ACHN (cell line): ENCODE results near the gene TTC17.
"Not testable (repeated sequence)": the region's sequence is repeated elsewhere in the genome, so short reads cannot be mapped to it uniquely, and the experiment has no call there.

ENCODE experiments used
- DNase-seq: peaks from one replicate; pipeline ENCODE4 v3.0.0-alpha.2; 2015
- in situ Hi-C: cut with HindIII; loops from 2 replicates; pipeline ENCODE4 v1.10.0; 2017; ENCODE audit warnings: low sequenced_read_pairs, low pct_ligation_motif_present, low pct_unique_long_range_greater_than_20kb

The TTC17 gene

GRCh38 chr11:43378897-43379296, 20.2 kb downstream of the TTC17 start:
- in situ Hi-C loops: no loop called here
- DNase-seq: no peak

- in situ Hi-C loops: no loop called here
- DNase-seq: no peak
These were observed 23.1 kb downstream of the TTC17 start for GRCh38 chr11:43381802-43382201.

- in situ Hi-C loops: no loop called here
- DNase-seq: no peak
These were observed 23.9 kb downstream of the TTC17 start for GRCh38 chr11:43382614-43383013.

GRCh38 chr11:43384393-43384792, 25.7 kb downstream of the TTC17 start:
- in situ Hi-C loops: no loop called here

GRCh38 chr11:43392713-43393112, 34.0 kb downstream of the TTC17 start:
- no peak for DNase-seq
- in situ Hi-C loops: no loop called here

More at GRCh38 chr11:43384393-43384792, 25.7 kb downstream of the TTC17 start:
- no peak for DNase-seq

GRCh38 chr11:43393765-43394355, 35.1 kb downstream of the TTC17 start:
- in situ Hi-C loops: no loop called here
- no peak for DNase-seq

GRCh38 chr11:43396617-43397016, 37.9 kb downstream of the TTC17 start:
- no peak for DNase-seq
- in situ Hi-C loops: no loop called here

- in situ Hi-C loops: no loop called here
- no peak for DNase-seq
These were observed 38.5 kb downstream of the TTC17 start for GRCh38 chr11:43397251-43397650.

- in situ Hi-C loops: no loop called here
- DNase-seq: no peak
These were observed 41.4 kb downstream of the TTC17 start for GRCh38 chr11:43399983-43400630.

- DNase-seq: no peak
- in situ Hi-C loops: no loop called here
These were observed 42.5 kb downstream of the TTC17 start for GRCh38 chr11:43401252-43401651.

GRCh38 chr11:43401811-43402210, 43.1 kb downstream of the TTC17 start:
- in situ Hi-C loops, DNase-seq: not testable (repeated sequence)

GRCh38 chr11:43403357-43404231, 44.9 kb downstream of the TTC17 start:
- in situ Hi-C loops: no loop called here
- DNase-seq: no peak

GRCh38 chr11:43404406-43404805, 45.7 kb downstream of the TTC17 start:
- no peak for DNase-seq
- in situ Hi-C loops: no loop called here

- in situ Hi-C loops: no loop called here
These were observed 46.2 kb downstream of the TTC17 start for GRCh38 chr11:43404836-43405479.

GRCh38 chr11:43408277-43408676, 49.6 kb downstream of the TTC17 start:
- DNase-seq: no peak
- in situ Hi-C loops: no loop called here

More at GRCh38 chr11:43404836-43405479, 46.2 kb downstream of the TTC17 start:
- DNase-seq: no peak

GRCh38 chr11:43410394-43410793, 51.7 kb downstream of the TTC17 start:
- in situ Hi-C loops: no loop called here
- DNase-seq: no peak

GRCh38 chr11:43418197-43418596, 59.5 kb downstream of the TTC17 start:
- DNase-seq: no peak

GRCh38 chr11:43419460-43419859, 60.7 kb downstream of the TTC17 start:
- in situ Hi-C loops: no loop called here
- DNase-seq: peak; percentile 40

More at GRCh38 chr11:43418197-43418596, 59.5 kb downstream of the TTC17 start:
- in situ Hi-C loops: no loop called here

GRCh38 chr11:43427971-43428370, 69.3 kb downstream of the TTC17 start:
- in situ Hi-C loops: no loop called here

More at GRCh38 chr11:43427971-43428370, 69.3 kb downstream of the TTC17 start:
- no peak for DNase-seq
